K562 (cell line): ENCODE results near the gene BBLN. TPM values are rescaled to one million over a fixed set of nuclear protein-coding genes. Genes with fewer than 3 reads are reported as not detected.

Experiments
- ATAC-seq: fragments of 200-7000 bp; cut with Tn5 transposase; 3 replicates; pipeline ENCODE4 v1.9.1; 2020; ENCODE audit warnings: moderate library complexity
- BruUV-seq: library from RNA; stranded (reverse); fragments of 400-500 nt; replicated peaks from 2 replicates; lab custom pipeline; 2021; lab: Mats Ljungman, UMichigan
- CTCF ChIA-PET: fragments of 300-600 bp; formaldehyde crosslinking; extraction: SDS; loops from one replicate; lab custom pipeline; 2021; ENCODE audit warnings: low intra/inter-chr PET ratio; lab: Yijun Ruan, JAX
- POLR2A ChIA-PET: fragments of 300-600, 350-650 bp; sonication (Branson Sonifier 250); formaldehyde crosslinking; extraction: SDS; loops from one replicate; lab custom pipeline; 2021; ENCODE audit warnings: antibody characterized with exemption, inconsistent platforms; lab: Yijun Ruan, JAX
- DNase-seq, 4 experiments: peaks; one replicate each; pipeline versions ENCODE4 v3.0.0 to v3.0.0-alpha.2; 2011 to 2018; ENCODE audit warnings: low spot score in 3 of 4, mixed read lengths in 3 of 4; ENCODE audit errors: extremely low read depth in 1 of 4
- FAIRE-seq: peaks from 2 replicates; lab custom pipeline; 2011; peaks lifted over from hg19 to GRCh38; lab: Jason Lieb, UNC
- H2AFZ ChIP-seq: 2 replicates; pipeline ENCODE4 v1.6.0; 2011; ENCODE audit warnings: low read depth, low read length, control low read depth, inconsistent platforms
- H3K27ac ChIP-seq: fragments of 200-600 bp; 3 replicates; pipeline ENCODE4 v1.8.0; 2011; ENCODE audit warnings: low read depth, mild to moderate bottlenecking, control low read depth, inconsistent platforms, low read length, moderate library complexity, mixed read lengths; ENCODE audit errors: extremely low read depth
- H3K27me3 ChIP-seq, 2 experiments: fragments of 300-600 bp in 1 of 2; 2 replicates in 1 of 2; 3 replicates in 1 of 2; pipeline versions ENCODE4 v1.6.0 to v1.8.0; 2011; ENCODE audit warnings: inconsistent platforms in 2 of 2, low read length in 2 of 2, mild to moderate bottlenecking in 1 of 2, mixed read lengths in 1 of 2, moderate library complexity in 1 of 2; ENCODE audit not compliant: control insufficient read depth in 2 of 2, insufficient read depth in 2 of 2
- H3K36me3 ChIP-seq: fragments of 300-600 bp; 3 replicates; pipeline ENCODE4 v1.8.0; 2011; ENCODE audit warnings: mild to moderate bottlenecking, low read length, inconsistent platforms; ENCODE audit not compliant: control insufficient read depth, insufficient read depth
- H3K4me1 ChIP-seq, 2 experiments: fragments of 200-600 bp in 1 of 2; replicated peaks in 1 of 2; 2 replicates in 1 of 2; 3 replicates in 1 of 2; pipeline versions ENCODE4 v1.5.1 to v1.8.0; 2011; ENCODE audit warnings: inconsistent platforms in 2 of 2, low read length in 2 of 2, mild to moderate bottlenecking in 1 of 2, mixed read lengths in 1 of 2, moderate library complexity in 1 of 2; ENCODE audit not compliant: control insufficient read depth in 2 of 2, insufficient read depth in 2 of 2
- H3K4me2 ChIP-seq: 2 replicates; pipeline ENCODE4 v1.6.1; 2011; ENCODE audit warnings: low read length, control low read depth, inconsistent platforms, mixed read lengths; ENCODE audit not compliant: insufficient read depth
- H3K4me3 ChIP-seq: fragments of 200-600 bp; sonication (generic), shearing (Covaris generic); 2 replicates; pipeline ENCODE4 v1.5.1; 2016; ENCODE audit warnings: control low read depth, inconsistent platforms
- H3K79me2 ChIP-seq: fragments of 200-600 bp; 3 replicates; pipeline ENCODE4 v1.8.0; 2011; ENCODE audit warnings: low read length, inconsistent platforms; ENCODE audit not compliant: control insufficient read depth, insufficient read depth
- H3K9ac ChIP-seq, 2 experiments: 2 replicates each; pipeline versions ENCODE4 v1.6.0 to v1.6.1; 2011; ENCODE audit warnings: low read depth in 2 of 2, low read length in 2 of 2, control low read depth in 1 of 2, inconsistent platforms in 1 of 2, mild to moderate bottlenecking in 1 of 2, mixed read lengths in 1 of 2; ENCODE audit not compliant: insufficient read depth in 1 of 2
- H3K9me1 ChIP-seq: one replicate; pipeline ENCODE4 v1.6.0; 2011; ENCODE audit warnings: inconsistent platforms, mild to moderate bottlenecking, low read length, moderate library complexity; ENCODE audit not compliant: control insufficient read depth, insufficient read depth
- H3K9me3 ChIP-seq: replicated peaks from 2 replicates; pipeline ENCODE4 v1.5.1; 2011; ENCODE audit warnings: low read depth, low read length, inconsistent platforms; ENCODE audit not compliant: control insufficient read depth, insufficient read depth
- H4K20me1 ChIP-seq: replicated peaks from 2 replicates; pipeline ENCODE4 v1.6.1; 2011; ENCODE audit warnings: low read length, inconsistent platforms, mixed read lengths; ENCODE audit not compliant: control insufficient read depth, insufficient read depth
- BCL6 ChIP-seq: fragments of 250-450 bp; sonication (Bioruptor Pico); IDR thresholded peaks from 2 replicates; pipeline ENCODE4 v1.4.0; 2020
- COPS2 ChIP-seq: fragments of 450-650 bp; conservative IDR thresholded peaks from 2 replicates; pipeline ENCODE4 v1.6.1; 2016; ENCODE audit warnings: mild to moderate bottlenecking, moderate library complexity
- CREBBP ChIP-seq: IDR thresholded peaks from one replicate; pipeline ENCODE4 v1.6.1; 2012; ENCODE audit warnings: low read depth, mild to moderate bottlenecking, control low read depth, inconsistent platforms, low read length
- CXXC5 ChIP-seq: fragments of 250-450 bp; sonication (Bioruptor Pico); IDR thresholded peaks from 2 replicates; pipeline ENCODE4 v1.8.0; 2022; ENCODE audit warnings: inconsistent platforms, mild to moderate bottlenecking, moderate library complexity
- GABPA ChIP-seq: fragments of 200-800 bp; sonication (Bioruptor generic); conservative IDR thresholded peaks from 2 replicates; pipeline ENCODE4 v1.6.1; 2016; ENCODE audit warnings: low read depth, missing genetic modification characterization, missing compliant biosample characterization
- HOXB6 ChIP-seq: fragments of 250-450 bp; sonication (Bioruptor Pico); IDR thresholded peaks from 2 replicates; pipeline ENCODE4 v1.5.1; 2022; ENCODE audit warnings: mild to moderate bottlenecking, borderline replicate concordance
- ILK ChIP-seq: fragments of 450-650 bp; IDR thresholded peaks from 2 replicates; pipeline ENCODE4 v1.6.1; 2016; ENCODE audit warnings: missing genetic modification characterization, low read depth, mild to moderate bottlenecking, missing compliant biosample characterization, moderate library complexity, borderline replicate concordance
- MYNN ChIP-seq, 2 experiments: sonication (generic); formaldehyde crosslinking in 1 of 2; IDR thresholded peaks; 2 replicates each; pipeline versions ENCODE4 v1.5.0 to v1.6.1; 2016 to 2020; ENCODE audit warnings: antibody characterized with exemption in 1 of 2, missing genetic modification reagents in 1 of 2
- PATZ1 ChIP-seq: fragments of 250-450 bp; sonication (Bioruptor Pico); IDR thresholded peaks from 2 replicates; pipeline ENCODE4 v1.5.0; 2020; ENCODE audit warnings: mild to moderate bottlenecking, borderline replicate concordance
- POLR2G ChIP-seq: fragments of 200-400 bp; formaldehyde crosslinking; IDR thresholded peaks from 2 replicates; pipeline ENCODE4 v1.6.1; 2017; ENCODE audit warnings: low read depth, mild to moderate bottlenecking, antibody characterized with exemption, low read length, moderate library complexity
- RBFOX2 ChIP-seq: fragments of 200-400 bp; formaldehyde crosslinking; IDR thresholded peaks from 2 replicates; pipeline ENCODE4 v1.6.1; 2017; ENCODE audit warnings: low read depth, mild to moderate bottlenecking, low read length, moderate library complexity
- SMARCB1 ChIP-seq: IDR thresholded peaks from 2 replicates; pipeline ENCODE4 v1.6.1; 2011; ENCODE audit warnings: improper control_type of control experiment, low read depth; ENCODE audit not compliant: insufficient read length
- SNRNP70 ChIP-seq: fragments of 200-400 bp; formaldehyde crosslinking; optimal IDR thresholded peaks from 2 replicates; pipeline ENCODE3; 2017; ENCODE audit warnings: low read depth, low read length
- SRSF3 ChIP-seq: fragments of 200-400 bp; formaldehyde crosslinking; IDR thresholded peaks from 2 replicates; pipeline ENCODE4 v1.6.1; 2016; ENCODE audit warnings: mild to moderate bottlenecking, low read length, moderate library complexity; ENCODE audit not compliant: insufficient read depth
- YY1 ChIP-seq, 3 experiments: IDR thresholded peaks; 2 replicates each; pipeline ENCODE4 v1.6.1; 2011; ENCODE audit warnings: low read length in 2 of 3, mild to moderate bottlenecking in 2 of 3, moderate library complexity in 2 of 3, borderline replicate concordance in 1 of 3, control low read depth in 1 of 3, low read depth in 1 of 3; ENCODE audit not compliant: insufficient read depth in 3 of 3, insufficient replicate concordance in 2 of 3, control insufficient read depth in 1 of 3, insufficient read length in 1 of 3; ENCODE audit errors: extremely low read depth in 1 of 3
- ZFX ChIP-seq: sonication (generic); formaldehyde crosslinking; IDR thresholded peaks from 2 replicates; pipeline ENCODE4 v1.8.0; 2022; ENCODE audit warnings: mild to moderate bottlenecking, missing genetic modification reagents, moderate library complexity
- ZNF655 ChIP-seq: fragments of 250-450 bp; sonication (Bioruptor Pico); IDR thresholded peaks from 2 replicates; pipeline ENCODE4 v1.5.0; 2021
- WGBS: fragments of 100-300 bp; shearing (Covaris generic); methylation state at CpG from one replicate; pipeline ENCODE4 v1.1.6; 2016; ENCODE audit warnings: low coverage, mixed read lengths; ENCODE audit not compliant: insufficient coverage; ENCODE audit errors: missing lambda C conversion rate; 5-methylcytosine and 5-hydroxymethylcytosine counted together
- in situ Hi-C: fragments of 300-500 bp; cut with MboI; formaldehyde crosslinking; loops from 4 replicates; pipeline ENCODE4 v1.15.0; 2018; ENCODE audit warnings: inconsistent platforms, mixed read lengths
- intact Hi-C: fragments of 100-400 bp; cut with micrococcal nuclease; formaldehyde crosslinking; loops from 2 replicates; pipeline ENCODE4 v1.14.2; 2022
- polyA plus RNA-seq, 8 experiments: library from polyadenylated mRNA; depleted of rRNA in 4 of 8; stranded (reverse) in 5 of 8; unstranded in 3 of 8; fragments of >200 nt; fragmentation: Nextera tagmentation in 2 of 8; fragmentation: Illumina TruSeq in 1 of 8; extraction: Ambion mirVana in 2 of 8; extraction: Trizol in 1 of 8; gene quantifications; 2 replicates each; pipeline versions ENCODE4 v1.2.1 to v1.2.3, GENCODE V29; 2011 to 2014; ENCODE audit warnings: inconsistent platforms in 1 of 8, missing spikeins in 1 of 8
- total RNA-seq, 7 experiments: library from RNA; depleted of rRNA in 6 of 7; stranded (reverse); fragments of >200 nt in 6 of 7; fragmentation: Illumina TruSeq in 2 of 7; extraction: Trizol in 2 of 7; gene quantifications; 2 replicates each; pipeline versions ENCODE4 v1.2.1 to v1.2.3, GENCODE V29; 2011 to 2021; ENCODE audit warnings: low replicate concordance in 1 of 7

The BBLN gene
- total and polyA plus RNA-seq, 9 of the 15 experiments (the other 6 are each of a cell fraction or from before 2014, with no cell fraction given): 4.2 to 331 (median 87.1) TPM

GRCh38 chr9:128164307-128164885 is 4.3 kb downstream of the BBLN start (continued):
- TF ChIP-seq YY1 (IDR thresholded peaks at IDR 0.05; ENCODE audit: borderline replicate concordance in 1 of 3, control insufficient read depth in 1 of 3, extremely low read depth in 1 of 3, insufficient read depth in 3 of 3, insufficient read length in 1 of 3, insufficient replicate concordance in 2 of 3, low read depth in 1 of 3, low read length in 2 of 3): no peak
- TF ChIP-seq HOXB6 (CRISPR knock-in tag): no peak

GRCh38 chr9:128166169-128166568 is 6.1 kb downstream of the BBLN start:
- WGBS: 92% methylated on average over 18 of the region's 18 CpGs
- H3K27me3 ChIP-seq: no peaks in the 10 kb centered on the region
- peaks cover 3 to 30% of the 10 kb centered on the region in 2 experiments; a peak in 4 of 5 replicates for H3K4me1 ChIP-seq
- ATAC-seq (no peak), DNase-seq (no peak), FAIRE-seq (no peak)
- H3K9ac ChIP-seq: peak overlapping the region in 1 of 2 experiments; percentile 2; a peak in 1 of 4 replicates
- H3K9me3 ChIP-seq: no peaks in the 10 kb centered on the region
- no peak overlapping the region for H3K4me2 ChIP-seq
- H3K36me3 ChIP-seq: peaks cover 85% of the 10 kb centered on the region
- no peak overlapping the region for H2AFZ ChIP-seq
- in situ Hi-C loops: no loop called here
- no peak overlapping the region for H3K27ac ChIP-seq
- H3K79me2 ChIP-seq: peaks cover 12% of the 10 kb centered on the region
- no peak overlapping the region for H3K4me3 ChIP-seq
- CTCF ChIA-PET: no interaction called here
- POLR2A ChIA-PET: interaction anchor here (0.6 to 11.0 kb wide), 8 partner anchors 8 to 1717 kb away, joined by 3 to 155 read pairs (median 3); no protein-coding TSS in a partner anchor
- BruUV-seq: no TSS peak
- no peaks in the 10 kb centered on the region for H3K9me1 ChIP-seq
- intact Hi-C loops: no loop called here
- H4K20me1 ChIP-seq: peaks cover 23% of the 10 kb centered on the region; the same call in 1 of the 2 replicates
- TF ChIP-seq RBFOX2 (0 out of 2 replicates have a peak, but pooled peaks have one; percentile 6), SRSF3 (0 out of 2 replicates have a peak, but pooled peaks have one; percentile 22), POLR2G (peak; percentile 70), SMARCB1 (no peak), COPS2 (no peak), MYNN (IDR thresholded peaks at IDR 0.05) (no peak), MYNN (CRISPR knock-in tag; IDR thresholded peaks at IDR 0.05) (no peak), ZFX (CRISPR knock-in tag) (no peak), BCL6 (no peak), ILK (tag) (no peak), SNRNP70 (no peak), CREBBP (no peak), PATZ1 (no peak), GABPA (tag) (no peak), ZNF655 (CRISPR knock-in tag) (no peak), CXXC5 (CRISPR knock-in tag) (no peak)
